Gastrocnemius medialis (tissue), 4 donors: ENCODE data around the gene COL21A1.

Source experiments
- POLR2A ChIP-seq, 2 donors: fragments of 450-650 bp; IDR thresholded peaks; one replicate each; pipeline ENCODE4 v1.6.1; 2017; ENCODE audit warnings: antibody characterized with exemption in 2 of 2, mild to moderate bottlenecking in 2 of 2, moderate library complexity in 2 of 2
- TF ChIP-seq, protein P1 (sequence below), 5 experiments: fragments of 450-650 bp in 3 of 5; fragments of 200-600 bp in 2 of 5; sonication (generic) in 2 of 5; IDR thresholded peaks in 4 of 5; conservative IDR thresholded peaks in 1 of 5; 1 replicate in 4 of 5; 2 replicates in 1 of 5; pipeline ENCODE4 v1.5.1; 2016 to 2019; ENCODE audit warnings: antibody characterized with exemption in 5 of 5, mild to moderate bottlenecking in 3 of 5, moderate library complexity in 3 of 5

DNA sequence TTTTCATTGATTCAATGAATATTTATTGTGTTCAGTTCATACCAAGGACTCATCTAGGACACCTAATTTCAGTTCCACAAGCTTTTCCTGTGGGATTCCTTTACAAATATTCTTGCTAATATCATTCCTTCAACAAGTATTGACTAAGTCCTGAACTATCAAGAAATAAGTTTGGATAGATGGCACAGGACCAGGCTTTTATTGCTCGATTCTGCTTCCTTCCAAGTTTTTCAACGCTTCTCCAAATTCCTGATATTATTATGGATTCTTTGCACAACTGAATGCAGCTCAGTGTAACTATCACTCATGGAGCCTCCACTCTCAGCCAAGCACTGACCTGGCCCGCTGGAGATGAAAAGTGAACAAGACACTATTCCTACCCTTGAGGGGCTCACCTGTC lies 32.7 kb upstream of the COL21A1 start:
- TF ChIP-seq, protein P1, sequence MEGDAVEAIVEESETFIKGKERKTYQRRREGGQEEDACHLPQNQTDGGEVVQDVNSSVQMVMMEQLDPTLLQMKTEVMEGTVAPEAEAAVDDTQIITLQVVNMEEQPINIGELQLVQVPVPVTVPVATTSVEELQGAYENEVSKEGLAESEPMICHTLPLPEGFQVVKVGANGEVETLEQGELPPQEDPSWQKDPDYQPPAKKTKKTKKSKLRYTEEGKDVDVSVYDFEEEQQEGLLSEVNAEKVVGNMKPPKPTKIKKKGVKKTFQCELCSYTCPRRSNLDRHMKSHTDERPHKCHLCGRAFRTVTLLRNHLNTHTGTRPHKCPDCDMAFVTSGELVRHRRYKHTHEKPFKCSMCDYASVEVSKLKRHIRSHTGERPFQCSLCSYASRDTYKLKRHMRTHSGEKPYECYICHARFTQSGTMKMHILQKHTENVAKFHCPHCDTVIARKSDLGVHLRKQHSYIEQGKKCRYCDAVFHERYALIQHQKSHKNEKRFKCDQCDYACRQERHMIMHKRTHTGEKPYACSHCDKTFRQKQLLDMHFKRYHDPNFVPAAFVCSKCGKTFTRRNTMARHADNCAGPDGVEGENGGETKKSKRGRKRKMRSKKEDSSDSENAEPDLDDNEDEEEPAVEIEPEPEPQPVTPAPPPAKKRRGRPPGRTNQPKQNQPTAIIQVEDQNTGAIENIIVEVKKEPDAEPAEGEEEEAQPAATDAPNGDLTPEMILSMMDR (IDR thresholded peaks at IDR 0.05 in 4 of 5, conservative IDR thresholded peaks at IDR 0.05 in 1 of 5), result no peak
- no peak for TF ChIP-seq POLR2A (IDR thresholded peaks at IDR 0.05)
